Measurements from ENCODE around the gene DDX59.

DNA sequence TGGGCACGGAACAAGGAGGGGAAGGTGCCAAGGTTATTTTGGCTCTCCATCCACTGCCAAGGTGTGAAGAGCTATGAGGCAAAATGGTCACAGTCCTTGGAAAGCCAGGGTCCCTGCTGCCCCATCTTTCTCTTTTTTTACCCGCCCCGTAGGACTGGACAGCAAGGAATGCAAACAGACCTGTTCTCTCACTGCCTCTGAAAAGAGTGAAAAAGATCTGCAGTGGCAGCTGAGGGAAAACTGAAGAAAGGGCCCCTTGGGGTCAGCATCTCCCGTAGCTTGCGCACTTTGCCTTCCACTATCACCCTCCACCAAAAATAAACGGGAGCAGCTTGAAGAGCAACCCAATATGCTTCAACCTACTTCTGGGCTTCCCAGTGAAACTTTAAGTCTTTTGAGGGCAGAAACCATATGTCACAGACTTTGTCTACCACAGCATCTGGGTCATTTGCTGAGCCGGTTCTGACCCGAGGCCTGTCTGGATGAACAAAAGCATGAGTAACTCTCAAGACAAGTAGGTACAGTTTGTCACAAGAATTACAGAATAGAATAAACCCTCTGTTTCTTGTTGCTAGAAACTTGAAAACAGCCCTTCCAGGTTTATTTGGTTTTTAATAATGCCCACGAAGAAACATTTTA is 39.7 kb downstream of the DDX59 start:
- TF ChIP-seq POLR2A (IDR thresholded peaks at IDR 0.05; ENCODE audit: borderline replicate concordance, extremely low read depth, insufficient read depth, insufficient read length) (no peak), EZH2phosphoT487 (IDR thresholded peaks at IDR 0.05; ENCODE audit: borderline replicate concordance) (no peak), EZH2 (IDR thresholded peaks at IDR 0.05) (no peak), ZNF274 (IDR thresholded peaks at IDR 0.05; ENCODE audit: low read depth, low read length) (no peak), SP1 (IDR thresholded peaks at IDR 0.05; ENCODE audit: low read depth) (no peak)
- TF ChIP-seq, protein P1, sequence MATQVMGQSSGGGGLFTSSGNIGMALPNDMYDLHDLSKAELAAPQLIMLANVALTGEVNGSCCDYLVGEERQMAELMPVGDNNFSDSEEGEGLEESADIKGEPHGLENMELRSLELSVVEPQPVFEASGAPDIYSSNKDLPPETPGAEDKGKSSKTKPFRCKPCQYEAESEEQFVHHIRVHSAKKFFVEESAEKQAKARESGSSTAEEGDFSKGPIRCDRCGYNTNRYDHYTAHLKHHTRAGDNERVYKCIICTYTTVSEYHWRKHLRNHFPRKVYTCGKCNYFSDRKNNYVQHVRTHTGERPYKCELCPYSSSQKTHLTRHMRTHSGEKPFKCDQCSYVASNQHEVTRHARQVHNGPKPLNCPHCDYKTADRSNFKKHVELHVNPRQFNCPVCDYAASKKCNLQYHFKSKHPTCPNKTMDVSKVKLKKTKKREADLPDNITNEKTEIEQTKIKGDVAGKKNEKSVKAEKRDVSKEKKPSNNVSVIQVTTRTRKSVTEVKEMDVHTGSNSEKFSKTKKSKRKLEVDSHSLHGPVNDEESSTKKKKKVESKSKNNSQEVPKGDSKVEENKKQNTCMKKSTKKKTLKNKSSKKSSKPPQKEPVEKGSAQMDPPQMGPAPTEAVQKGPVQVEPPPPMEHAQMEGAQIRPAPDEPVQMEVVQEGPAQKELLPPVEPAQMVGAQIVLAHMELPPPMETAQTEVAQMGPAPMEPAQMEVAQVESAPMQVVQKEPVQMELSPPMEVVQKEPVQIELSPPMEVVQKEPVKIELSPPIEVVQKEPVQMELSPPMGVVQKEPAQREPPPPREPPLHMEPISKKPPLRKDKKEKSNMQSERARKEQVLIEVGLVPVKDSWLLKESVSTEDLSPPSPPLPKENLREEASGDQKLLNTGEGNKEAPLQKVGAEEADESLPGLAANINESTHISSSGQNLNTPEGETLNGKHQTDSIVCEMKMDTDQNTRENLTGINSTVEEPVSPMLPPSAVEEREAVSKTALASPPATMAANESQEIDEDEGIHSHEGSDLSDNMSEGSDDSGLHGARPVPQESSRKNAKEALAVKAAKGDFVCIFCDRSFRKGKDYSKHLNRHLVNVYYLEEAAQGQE (IDR thresholded peaks at IDR 0.05; ENCODE audit: low read depth), result no peak
- TF ChIP-seq, protein P2, sequence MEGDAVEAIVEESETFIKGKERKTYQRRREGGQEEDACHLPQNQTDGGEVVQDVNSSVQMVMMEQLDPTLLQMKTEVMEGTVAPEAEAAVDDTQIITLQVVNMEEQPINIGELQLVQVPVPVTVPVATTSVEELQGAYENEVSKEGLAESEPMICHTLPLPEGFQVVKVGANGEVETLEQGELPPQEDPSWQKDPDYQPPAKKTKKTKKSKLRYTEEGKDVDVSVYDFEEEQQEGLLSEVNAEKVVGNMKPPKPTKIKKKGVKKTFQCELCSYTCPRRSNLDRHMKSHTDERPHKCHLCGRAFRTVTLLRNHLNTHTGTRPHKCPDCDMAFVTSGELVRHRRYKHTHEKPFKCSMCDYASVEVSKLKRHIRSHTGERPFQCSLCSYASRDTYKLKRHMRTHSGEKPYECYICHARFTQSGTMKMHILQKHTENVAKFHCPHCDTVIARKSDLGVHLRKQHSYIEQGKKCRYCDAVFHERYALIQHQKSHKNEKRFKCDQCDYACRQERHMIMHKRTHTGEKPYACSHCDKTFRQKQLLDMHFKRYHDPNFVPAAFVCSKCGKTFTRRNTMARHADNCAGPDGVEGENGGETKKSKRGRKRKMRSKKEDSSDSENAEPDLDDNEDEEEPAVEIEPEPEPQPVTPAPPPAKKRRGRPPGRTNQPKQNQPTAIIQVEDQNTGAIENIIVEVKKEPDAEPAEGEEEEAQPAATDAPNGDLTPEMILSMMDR (IDR thresholded peaks at IDR 0.05 in 2 of 3, conservative IDR thresholded peaks at IDR 0.05 in 1 of 3; ENCODE audit: borderline replicate concordance in 1 of 3, insufficient read depth in 1 of 3, low read depth in 2 of 3, low read length in 2 of 3), result no peak
